H1 (cell line): ENCODE results near the gene TMEM182.

Experiments
- EZH2 ChIP-seq: fragments of 200-600 bp; sonication (generic); IDR thresholded peaks from 2 replicates; pipeline ENCODE4 v1.7.1; 2012; ENCODE audit warnings: low read depth, mild to moderate bottlenecking, moderate library complexity, low read length, inconsistent platforms; ENCODE audit not compliant: severe bottlenecking
- POLR2A ChIP-seq, 2 experiments: IDR thresholded peaks; 1 replicate in 1 of 2; 2 replicates in 1 of 2; pipeline ENCODE4 v1.6.1; 2011; ENCODE audit warnings: low read depth in 2 of 2, low read length in 2 of 2, mild to moderate bottlenecking in 2 of 2; ENCODE audit errors: control extremely low read depth in 1 of 2
- TF ChIP-seq, protein P1 (sequence below), 3 experiments: IDR thresholded peaks; 1 replicate in 2 of 3; 2 replicates in 1 of 3; pipeline versions ENCODE4 v1.5.1 to v1.6.1; 2011; ENCODE audit warnings: low read length in 3 of 3, mild to moderate bottlenecking in 3 of 3, inconsistent platforms in 2 of 3, low read depth in 1 of 3, moderate library complexity in 1 of 3; ENCODE audit not compliant: insufficient read depth in 1 of 3; ENCODE audit errors: control extremely low read depth in 1 of 3

DNA sequence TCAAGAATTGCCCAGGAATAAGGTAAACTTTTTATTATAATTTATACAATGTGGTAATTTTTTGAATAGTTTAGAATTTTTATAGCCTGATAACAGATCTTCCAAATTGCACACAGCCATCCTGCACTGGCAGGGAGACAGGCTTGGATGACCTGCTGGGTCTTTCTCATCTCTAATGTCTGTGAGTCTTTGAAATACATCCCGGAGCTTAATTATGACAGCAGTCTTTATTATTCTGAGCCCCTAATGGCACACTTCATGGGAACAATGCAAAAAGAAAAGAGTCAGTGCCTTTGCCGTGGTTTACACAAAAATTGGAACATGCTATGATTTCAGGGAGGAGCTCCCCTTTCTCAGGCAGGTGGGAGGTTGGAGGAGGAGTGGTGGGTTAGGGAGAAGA lies 71.0 kb downstream of the TMEM182 start:
- TF ChIP-seq, protein P1, sequence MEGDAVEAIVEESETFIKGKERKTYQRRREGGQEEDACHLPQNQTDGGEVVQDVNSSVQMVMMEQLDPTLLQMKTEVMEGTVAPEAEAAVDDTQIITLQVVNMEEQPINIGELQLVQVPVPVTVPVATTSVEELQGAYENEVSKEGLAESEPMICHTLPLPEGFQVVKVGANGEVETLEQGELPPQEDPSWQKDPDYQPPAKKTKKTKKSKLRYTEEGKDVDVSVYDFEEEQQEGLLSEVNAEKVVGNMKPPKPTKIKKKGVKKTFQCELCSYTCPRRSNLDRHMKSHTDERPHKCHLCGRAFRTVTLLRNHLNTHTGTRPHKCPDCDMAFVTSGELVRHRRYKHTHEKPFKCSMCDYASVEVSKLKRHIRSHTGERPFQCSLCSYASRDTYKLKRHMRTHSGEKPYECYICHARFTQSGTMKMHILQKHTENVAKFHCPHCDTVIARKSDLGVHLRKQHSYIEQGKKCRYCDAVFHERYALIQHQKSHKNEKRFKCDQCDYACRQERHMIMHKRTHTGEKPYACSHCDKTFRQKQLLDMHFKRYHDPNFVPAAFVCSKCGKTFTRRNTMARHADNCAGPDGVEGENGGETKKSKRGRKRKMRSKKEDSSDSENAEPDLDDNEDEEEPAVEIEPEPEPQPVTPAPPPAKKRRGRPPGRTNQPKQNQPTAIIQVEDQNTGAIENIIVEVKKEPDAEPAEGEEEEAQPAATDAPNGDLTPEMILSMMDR (IDR thresholded peaks at IDR 0.05; ENCODE audit: control extremely low read depth in 1 of 3, insufficient read depth in 1 of 3, low read depth in 1 of 3, low read length in 3 of 3), result no peak
- TF ChIP-seq POLR2A (IDR thresholded peaks at IDR 0.05; ENCODE audit: control extremely low read depth in 1 of 2, low read depth in 2 of 2, low read length in 2 of 2) (no peak), EZH2 (no peak)
